ENCODE data around the gene ALDOA. TPM values are rescaled to one million over a fixed set of nuclear protein-coding genes. Genes with fewer than 3 reads are reported as not detected.

Gene ALDOA
- total RNA-seq, 1 donor from 2014 or later: 640 TPM

DNA sequence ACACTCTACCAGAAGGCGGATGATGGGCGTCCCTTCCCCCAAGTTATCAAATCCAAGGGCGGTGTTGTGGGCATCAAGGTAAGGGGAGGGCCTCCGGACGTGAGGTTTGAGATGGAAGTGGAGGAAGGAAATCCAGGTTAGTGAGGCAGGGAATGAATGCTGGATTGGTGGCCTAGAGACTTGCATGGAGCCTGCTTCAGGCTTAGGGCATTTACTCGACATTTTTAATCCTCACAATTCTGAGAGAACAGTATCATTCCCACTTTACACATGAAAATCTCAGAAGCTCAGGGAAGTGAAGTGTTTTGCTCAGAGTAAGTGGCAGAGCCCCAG lies 2.0 kb downstream of the ALDOA start:
- TF ChIP-seq CTCF (conservative IDR thresholded peaks at IDR 0.05): no peak
- Mint-ChIP-seq H3K4me3 (peak overlapping the region; percentile 98), H3K27me3 (ENCODE audit: low read depth) (no peaks in the 10 kb centered on the region), H3K9me3 (no peaks in the 10 kb centered on the region), H3K36me3 (ENCODE audit: low read depth) (peaks cover 25% of the 10 kb centered on the region), H3K27ac (ENCODE audit: unreplicated experiment) (no peak overlapping the region), H3K4me1 (peaks cover 43% of the 10 kb centered on the region)
- DNase-seq (ENCODE audit: low read depth, low spot score): no peak

DNA sequence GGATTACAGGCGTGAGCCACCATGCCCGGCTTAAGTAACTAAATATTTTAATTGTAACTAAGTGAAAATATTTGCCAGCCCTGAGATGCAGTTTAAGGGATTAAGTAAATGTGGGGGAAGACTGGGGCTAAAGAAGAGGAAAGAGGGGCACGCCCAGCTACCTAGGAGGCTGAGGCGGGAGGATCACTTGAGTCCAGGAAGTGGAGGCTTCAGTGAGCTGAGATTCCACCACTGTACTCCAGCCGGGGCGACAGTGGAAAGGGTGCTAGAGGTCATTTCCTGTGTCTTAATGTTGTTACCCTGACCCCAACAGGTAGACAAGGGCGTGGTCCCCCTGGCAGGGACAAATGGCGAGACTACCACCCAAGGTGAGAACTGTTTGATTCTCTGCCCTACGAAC lies 2.8 kb downstream of the ALDOA start:
- Mint-ChIP-seq H3K36me3 (ENCODE audit: low read depth) (peaks cover 25% of the 10 kb centered on the region), H3K4me1 (peaks cover 43% of the 10 kb centered on the region), H3K9me3 (no peaks in the 10 kb centered on the region), H3K27me3 (ENCODE audit: low read depth) (no peaks in the 10 kb centered on the region), H3K27ac (ENCODE audit: unreplicated experiment) (no peak overlapping the region), H3K4me3 (peak overlapping the region; percentile 84)
- no peak for TF ChIP-seq CTCF (conservative IDR thresholded peaks at IDR 0.05)
- DNase-seq (ENCODE audit: low read depth, low spot score): no peak

DNA sequence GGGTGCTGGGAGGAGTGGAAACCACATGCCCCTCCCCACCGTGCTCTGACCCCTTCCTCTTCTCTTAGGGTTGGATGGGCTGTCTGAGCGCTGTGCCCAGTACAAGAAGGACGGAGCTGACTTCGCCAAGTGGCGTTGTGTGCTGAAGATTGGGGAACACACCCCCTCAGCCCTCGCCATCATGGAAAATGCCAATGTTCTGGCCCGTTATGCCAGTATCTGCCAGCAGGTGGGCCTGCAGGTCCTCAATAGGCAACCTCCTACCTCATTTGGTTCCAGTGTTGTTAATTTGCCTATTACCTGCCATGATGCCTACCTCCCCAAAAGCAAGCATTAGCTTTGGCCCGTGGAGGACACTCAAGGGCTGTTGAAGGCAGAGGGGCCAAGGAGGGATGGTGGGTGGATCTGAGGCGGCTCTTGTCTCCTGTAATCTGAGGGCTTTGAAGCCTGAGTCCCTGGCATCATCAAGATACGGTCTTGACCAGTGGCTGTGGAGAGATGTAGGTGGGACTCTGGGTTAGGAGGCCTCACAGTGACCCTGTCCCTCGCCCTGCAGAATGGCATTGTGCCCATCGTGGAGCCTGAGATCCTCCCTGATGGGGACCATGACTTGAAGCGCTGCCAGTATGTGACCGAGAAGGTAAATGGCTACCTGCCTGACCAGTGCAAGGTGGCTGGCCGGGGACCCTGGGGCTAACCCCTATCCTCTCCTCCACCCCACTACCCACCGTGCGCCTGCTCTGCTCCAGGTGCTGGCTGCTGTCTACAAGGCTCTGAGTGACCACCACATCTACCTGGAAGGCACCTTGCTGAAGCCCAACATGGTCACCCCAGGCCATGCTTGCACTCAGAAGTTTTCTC lies 3.4 kb downstream of the ALDOA start:
- DNase-seq (ENCODE audit: low read depth, low spot score): no peak
- H3K27me3 Mint-ChIP-seq (ENCODE audit: low read depth): no peaks in the 10 kb centered on the region
- peak overlapping the region; percentile 84 for H3K4me3 Mint-ChIP-seq
- H3K27ac Mint-ChIP-seq (ENCODE audit: unreplicated experiment): no peak overlapping the region
- H3K4me1 Mint-ChIP-seq: peaks cover 37% of the 10 kb centered on the region
- H3K9me3 Mint-ChIP-seq: no peaks in the 10 kb centered on the region
- H3K36me3 Mint-ChIP-seq (ENCODE audit: low read depth): peaks cover 25% of the 10 kb centered on the region
- peak; percentile 68 for TF ChIP-seq CTCF (conservative IDR thresholded peaks at IDR 0.05)

DNA sequence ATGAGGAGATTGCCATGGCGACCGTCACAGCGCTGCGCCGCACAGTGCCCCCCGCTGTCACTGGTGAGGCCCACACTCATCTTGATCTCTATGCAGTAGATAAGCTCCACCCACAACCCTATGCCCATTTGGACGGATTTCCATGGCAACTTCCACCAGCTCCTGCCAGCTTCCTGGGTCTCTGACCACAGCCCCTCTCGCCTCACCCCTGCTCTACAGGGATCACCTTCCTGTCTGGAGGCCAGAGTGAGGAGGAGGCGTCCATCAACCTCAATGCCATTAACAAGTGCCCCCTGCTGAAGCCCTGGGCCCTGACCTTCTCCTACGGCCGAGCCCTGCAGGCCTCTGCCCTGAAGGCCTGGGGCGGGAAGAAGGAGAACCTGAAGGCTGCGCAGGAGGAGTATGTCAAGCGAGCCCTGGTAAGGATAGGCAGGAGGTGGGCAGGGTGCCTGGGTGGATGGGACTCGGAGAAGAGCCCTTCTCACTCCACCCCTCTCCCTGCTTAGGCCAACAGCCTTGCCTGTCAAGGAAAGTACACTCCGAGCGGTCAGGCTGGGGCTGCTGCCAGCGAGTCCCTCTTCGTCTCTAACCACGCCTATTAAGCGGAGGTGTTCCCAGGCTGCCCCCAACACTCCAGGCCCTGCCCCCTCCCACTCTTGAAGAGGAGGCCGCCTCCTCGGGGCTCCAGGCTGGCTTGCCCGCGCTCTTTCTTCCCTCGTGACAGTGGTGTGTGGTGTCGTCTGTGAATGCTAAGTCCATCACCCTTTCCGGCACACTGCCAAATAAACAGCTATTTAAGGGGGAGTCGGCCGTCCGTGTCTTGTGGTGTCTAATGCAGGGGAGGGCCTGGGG lies 4.3 kb downstream of the ALDOA start:
- H3K36me3 Mint-ChIP-seq (ENCODE audit: low read depth): peaks cover 25% of the 10 kb centered on the region
- peak overlapping the region; percentile 84 for H3K4me3 Mint-ChIP-seq
- H3K4me1 Mint-ChIP-seq: peaks cover 34% of the 10 kb centered on the region
- H3K9me3 Mint-ChIP-seq: no peaks in the 10 kb centered on the region
- no peak for DNase-seq (ENCODE audit: low read depth, low spot score)
- H3K27ac Mint-ChIP-seq (ENCODE audit: unreplicated experiment): no peak overlapping the region
- H3K27me3 Mint-ChIP-seq (ENCODE audit: low read depth): no peaks in the 10 kb centered on the region
- no peak for TF ChIP-seq CTCF (conservative IDR thresholded peaks at IDR 0.05)

DNA sequence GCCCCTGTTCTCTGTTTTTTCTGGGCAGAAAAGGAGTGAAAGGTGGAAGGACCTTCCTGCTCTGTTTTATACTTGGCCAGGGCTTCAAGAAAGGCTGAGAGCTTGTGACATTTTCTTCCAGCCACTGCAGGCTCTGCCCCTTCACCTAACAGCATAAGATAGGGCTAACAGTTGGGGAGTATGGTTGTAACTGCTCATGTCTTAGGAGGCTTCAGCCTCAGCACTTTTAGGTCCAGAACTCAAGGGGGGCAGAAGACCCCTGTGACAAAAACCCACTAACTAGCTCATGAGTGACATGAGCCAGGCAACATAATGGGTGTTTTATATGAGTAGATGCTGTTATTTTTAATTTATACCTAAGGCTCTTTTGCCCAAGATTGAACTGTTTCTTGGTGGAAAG lies 4.9 kb downstream of the ALDOA start:
- DNase-seq (ENCODE audit: low read depth, low spot score): no peak
- TF ChIP-seq CTCF (conservative IDR thresholded peaks at IDR 0.05): no peak
- Mint-ChIP-seq H3K4me3 (peak overlapping the region; percentile 61), H3K27ac (ENCODE audit: unreplicated experiment) (no peak overlapping the region), H3K4me1 (peaks cover 31% of the 10 kb centered on the region), H3K27me3 (ENCODE audit: low read depth) (no peaks in the 10 kb centered on the region), H3K36me3 (ENCODE audit: low read depth) (peaks cover 25% of the 10 kb centered on the region), H3K9me3 (no peaks in the 10 kb centered on the region)

Measured in neural crest cell (in vitro differentiated cells).